K562 (cell line): Measurements from ENCODE around the gene DYNC2I2. TPM values are rescaled to one million over a fixed set of nuclear protein-coding genes. Genes with fewer than 3 reads are reported as not detected.
A peak's percentile ranks its signal among the peaks of the same experiment; 100 is the strongest.

Experiments
- ADNP ChIP-seq: fragments of 200-800 bp; sonication (Bioruptor generic); IDR thresholded peaks from 2 replicates; pipeline ENCODE4 v1.6.1; 2016; ENCODE audit warnings: missing genetic modification characterization, missing compliant biosample characterization
- CEBPG ChIP-seq, 3 experiments: fragments of 200-800 bp in 1 of 3; sonication (Bioruptor generic) in 1 of 3; sonication (generic) in 1 of 3; formaldehyde crosslinking in 1 of 3; IDR thresholded peaks in 2 of 3; conservative IDR thresholded peaks in 1 of 3; 2 replicates each; pipeline versions ENCODE4 v1.6.1 to v1.8.0; 2016 to 2022; ENCODE audit warnings: missing compliant biosample characterization in 2 of 3, missing genetic modification characterization in 2 of 3, mild to moderate bottlenecking in 1 of 3, missing genetic modification reagents in 1 of 3
- CREB1 ChIP-seq, 2 experiments: sonication (generic) in 1 of 2; formaldehyde crosslinking in 1 of 2; IDR thresholded peaks; 2 replicates each; pipeline versions ENCODE4 v1.6.1 to v1.8.0; 2012 to 2022; ENCODE audit warnings: inconsistent platforms in 1 of 2, mild to moderate bottlenecking in 1 of 2, missing genetic modification reagents in 1 of 2, moderate library complexity in 1 of 2
- EHMT2 ChIP-seq: fragments of 450-650 bp; IDR thresholded peaks from 2 replicates; pipeline ENCODE4 v1.6.1; 2018; ENCODE audit warnings: antibody characterized with exemption
- EP400 ChIP-seq: fragments of 450-650 bp; IDR thresholded peaks from 2 replicates; pipeline ENCODE4 v1.6.1; 2017; ENCODE audit warnings: antibody characterized with exemption, mild to moderate bottlenecking, moderate library complexity
- HSF4 ChIP-seq: fragments of 250-450 bp; sonication (Bioruptor Pico); IDR thresholded peaks from 2 replicates; pipeline ENCODE4 v2.1.2; 2022; ENCODE audit warnings: mild to moderate bottlenecking, moderate library complexity, borderline replicate concordance
- KAT7 ChIP-seq: sonication (generic); formaldehyde crosslinking; IDR thresholded peaks from 2 replicates; pipeline ENCODE4 v1.8.0; 2022; ENCODE audit warnings: missing genetic modification reagents, mild to moderate bottlenecking, borderline replicate concordance
- KHSRP ChIP-seq: fragments of 450-650 bp; IDR thresholded peaks from 2 replicates; pipeline ENCODE4 v1.6.1; 2017
- NELFE ChIP-seq: IDR thresholded peaks from 2 replicates; pipeline ENCODE4 v1.6.1; 2011; ENCODE audit warnings: mild to moderate bottlenecking; ENCODE audit not compliant: insufficient read depth, insufficient read length
- NR2C1 ChIP-seq, 2 experiments: fragments of 450-650 bp; IDR thresholded peaks; 2 replicates each; pipeline ENCODE4 v1.6.1; 2017; ENCODE audit warnings: mild to moderate bottlenecking in 2 of 2, antibody characterized with exemption in 1 of 2, inconsistent platforms in 1 of 2, missing compliant biosample characterization in 1 of 2, missing genetic modification characterization in 1 of 2
- PHB2 ChIP-seq: fragments of 450-650 bp; IDR thresholded peaks from 2 replicates; pipeline ENCODE4 v1.6.1; 2017; ENCODE audit warnings: low read depth
- PREB ChIP-seq: sonication (generic); formaldehyde crosslinking; IDR thresholded peaks from 2 replicates; pipeline ENCODE4 v1.8.1; 2023; ENCODE audit warnings: mild to moderate bottlenecking, missing genetic modification reagents
- PTRF ChIP-seq: fragments of 450-650 bp; IDR thresholded peaks from 2 replicates; pipeline ENCODE4 v1.6.1; 2016; ENCODE audit warnings: mild to moderate bottlenecking, missing genetic modification characterization, missing compliant biosample characterization
- RNF2 ChIP-seq: sonication (generic); IDR thresholded peaks from 2 replicates; pipeline ENCODE4 v1.6.1; 2016
- RNF219 ChIP-seq: fragments of 250-450 bp; sonication (Bioruptor Pico); IDR thresholded peaks from 2 replicates; pipeline ENCODE4 v1.5.0; 2022; ENCODE audit warnings: mild to moderate bottlenecking
- SMAD1 ChIP-seq: fragments of 150-350 bp; IDR thresholded peaks from 2 replicates; pipeline ENCODE4 v1.6.1; 2014; ENCODE audit warnings: low read length, low read depth; ENCODE audit not compliant: partially characterized antibody
- SOX6 ChIP-seq: fragments of 450-650 bp; IDR thresholded peaks from 2 replicates; pipeline ENCODE4 v1.6.1; 2014; ENCODE audit warnings: mild to moderate bottlenecking
- ZBTB7A ChIP-seq: IDR thresholded peaks from 2 replicates; pipeline ENCODE4 v1.6.1; 2011; ENCODE audit warnings: low read depth, mild to moderate bottlenecking, low read length, moderate library complexity, borderline replicate concordance; ENCODE audit not compliant: control insufficient read depth
- ZNF174 ChIP-seq: fragments of 250-450 bp; sonication (Bioruptor Pico); IDR thresholded peaks from 2 replicates; pipeline ENCODE4 v1.4.0; 2020; ENCODE audit warnings: mild to moderate bottlenecking
- ZNF324 ChIP-seq: fragments of 250-450 bp; sonication (Bioruptor Pico); IDR thresholded peaks from 2 replicates; pipeline ENCODE4 v1.4.0; 2020; ENCODE audit warnings: mild to moderate bottlenecking
- ZNF584 ChIP-seq: fragments of 200-800 bp; sonication (Bioruptor generic); IDR thresholded peaks from 2 replicates; pipeline ENCODE4 v1.6.1; 2016; ENCODE audit warnings: low read depth, mild to moderate bottlenecking, missing genetic modification characterization, missing compliant biosample characterization
- ZNF696 ChIP-seq: fragments of 250-450 bp; sonication (Bioruptor Pico); conservative IDR thresholded peaks from 2 replicates; pipeline ENCODE4 v1.4.0; 2020; ENCODE audit warnings: mild to moderate bottlenecking, moderate library complexity
- ZNF76 ChIP-seq: fragments of 250-450 bp; sonication (Bioruptor Pico); IDR thresholded peaks from 2 replicates; pipeline ENCODE4 v1.4.0; 2020; ENCODE audit warnings: mild to moderate bottlenecking, moderate library complexity, borderline replicate concordance
- ZNF77 ChIP-seq: fragments of 250-450 bp; sonication (Bioruptor Pico); IDR thresholded peaks from 2 replicates; pipeline ENCODE4 v1.5.0; 2020
- polyA plus RNA-seq, 8 experiments: library from polyadenylated mRNA; depleted of rRNA in 4 of 8; stranded (reverse) in 5 of 8; unstranded in 3 of 8; fragments of >200 nt; fragmentation: Nextera tagmentation in 2 of 8; fragmentation: Illumina TruSeq in 1 of 8; extraction: Ambion mirVana in 2 of 8; extraction: Trizol in 1 of 8; gene quantifications; 2 replicates each; pipeline versions ENCODE4 v1.2.1 to v1.2.3, GENCODE V29; 2011 to 2014; ENCODE audit warnings: inconsistent platforms in 1 of 8, missing spikeins in 1 of 8
- total RNA-seq, 7 experiments: library from RNA; depleted of rRNA in 6 of 7; stranded (reverse); fragments of >200 nt in 6 of 7; fragmentation: Illumina TruSeq in 2 of 7; extraction: Trizol in 2 of 7; gene quantifications; 2 replicates each; pipeline versions ENCODE4 v1.2.1 to v1.2.3, GENCODE V29; 2011 to 2021; ENCODE audit warnings: low replicate concordance in 1 of 7

DYNC2I2 gene
- total and polyA plus RNA-seq, 9 of the 15 experiments (the other 6 are each of a cell fraction or from before 2014, with no cell fraction given), result 1.5 to 249 (median 70.0) TPM

GRCh38 chr9:128696923-128697707 lies 40.5 kb upstream of the DYNC2I2 start (continued):
- TF ChIP-seq NELFE (no peak), PTRF (no peak), CREB1 (IDR thresholded peaks at IDR 0.05) (no peak), CREB1 (CRISPR knock-in tag; IDR thresholded peaks at IDR 0.05) (0 out of 2 replicates have a peak, but pooled peaks have one; percentile 35), SMAD1 (peak; percentile 50), EP400 (no peak), ZBTB7A (no peak), ZNF77 (0 out of 2 replicates have a peak, but pooled peaks have one; percentile 20), SOX6 (no peak), ZNF76 (CRISPR knock-in tag) (no peak), KAT7 (peak; percentile 47; the same call in 1 of the 2 replicates), ZNF696 (CRISPR knock-in tag) (no peak), ZNF174 (peak; percentile 56; the same call in 1 of the 2 replicates), ADNP (tag) (no peak), ZNF584 (no peak), NR2C1 (IDR thresholded peaks at IDR 0.05) (no peak), NR2C1 (tag; IDR thresholded peaks at IDR 0.05) (0 out of 2 replicates have a peak, but pooled peaks have one; percentile 14), EHMT2 (no peak), KHSRP (0 out of 2 replicates have a peak, but pooled peaks have one; percentile 11), PHB2 (no peak), ZNF324 (CRISPR knock-in tag) (no peak), PREB (CRISPR knock-in tag) (peak; percentile 80; the same call in 1 of the 2 replicates), CEBPG (CRISPR knock-in tag; IDR thresholded peaks at IDR 0.05) (no peak), CEBPG (tag; conservative IDR thresholded peaks at IDR 0.05 in 1 of 2, IDR thresholded peaks at IDR 0.05 in 1 of 2) (no peak), RNF219 (0 out of 2 replicates have a peak, but pooled peaks have one; percentile 28), HSF4 (CRISPR knock-in tag) (no peak), RNF2 (no peak)
